ENCODE measurements around the gene AHNAK2. TPM values are rescaled to one million over a fixed set of nuclear protein-coding genes. Genes with fewer than 3 reads are reported as not detected.

Gene AHNAK2
- total and polyA plus RNA-seq, 2 donors (not counting 1 experiment from before 2014, with no cell fraction given): 6.6 to 106 TPM

GRCh38 chr14:104941508-104942365 lies 36.4 kb downstream of the AHNAK2 start:
- no peak overlapping the region for H3K9ac ChIP-seq (ENCODE audit: insufficient read depth, low read length)
- DNase-seq (ENCODE audit: low read depth in 2 of 2): no peak
- H2AFZ ChIP-seq (ENCODE audit: low read length): no peak overlapping the region
- no peak for TF ChIP-seq EZH2 (IDR thresholded peaks at IDR 0.05; ENCODE audit: low read length, missing control alignments)
- TF ChIP-seq CTCF (conservative IDR thresholded peaks at IDR 0.05 in 1 of 2, IDR thresholded peaks at IDR 0.05 in 1 of 2; ENCODE audit: low read depth in 1 of 2, low read length in 2 of 2): no peak
- peaks cover 14% of the 10 kb centered on the region for H3K27me3 ChIP-seq (ENCODE audit: control insufficient read depth, insufficient read depth, low read length)
- no peak overlapping the region for H3K4me2 ChIP-seq (ENCODE audit: extremely low read depth, insufficient read depth, low read length)
- H3K9me3 ChIP-seq (ENCODE audit: control insufficient read depth, insufficient read depth, low read depth, low read length): no peaks in the 10 kb centered on the region
- H4K20me1 ChIP-seq (ENCODE audit: control insufficient read depth, extremely low read depth, insufficient read depth, low read length): no peaks in the 10 kb centered on the region
- H3K4me1 ChIP-seq (ENCODE audit: control insufficient read depth, extremely low read depth, insufficient read depth, low read length): no peaks in the 10 kb centered on the region
- no peaks in the 10 kb centered on the region for H3K36me3 ChIP-seq (ENCODE audit: control insufficient read depth, insufficient read depth, low read length)
- no peak overlapping the region for H3K27ac ChIP-seq (ENCODE audit: insufficient read depth, low read length)
- H3K79me2 ChIP-seq (ENCODE audit: control insufficient read depth, insufficient read depth, low read length): no peaks in the 10 kb centered on the region
- H3K4me3 ChIP-seq (replicated peaks in 1 of 4; ENCODE audit: control extremely low read depth in 1 of 4, insufficient read depth in 1 of 4, low read depth in 3 of 4, low read length in 4 of 4): no peak overlapping the region

GRCh38 chr14:104940526-104941150 lies 37.5 kb downstream of the AHNAK2 start:
- Histone ChIP-seq H3K9me3 (ENCODE audit: control insufficient read depth, insufficient read depth, low read depth, low read length) (no peaks in the 10 kb centered on the region), H3K4me1 (ENCODE audit: control insufficient read depth, extremely low read depth, insufficient read depth, low read length) (no peaks in the 10 kb centered on the region), H3K4me3 (replicated peaks in 1 of 4; ENCODE audit: control extremely low read depth in 1 of 4, insufficient read depth in 1 of 4, low read depth in 3 of 4, low read length in 4 of 4) (no peak overlapping the region), H3K79me2 (ENCODE audit: control insufficient read depth, insufficient read depth, low read length) (no peaks in the 10 kb centered on the region), H2AFZ (ENCODE audit: low read length) (no peak overlapping the region), H3K4me2 (ENCODE audit: extremely low read depth, insufficient read depth, low read length) (no peak overlapping the region), H3K27me3 (ENCODE audit: control insufficient read depth, insufficient read depth, low read length) (peaks cover 14% of the 10 kb centered on the region), H3K9ac (ENCODE audit: insufficient read depth, low read length) (no peak overlapping the region), H3K36me3 (ENCODE audit: control insufficient read depth, insufficient read depth, low read length) (no peaks in the 10 kb centered on the region), H3K27ac (ENCODE audit: insufficient read depth, low read length) (no peak overlapping the region), H4K20me1 (ENCODE audit: control insufficient read depth, extremely low read depth, insufficient read depth, low read length) (no peaks in the 10 kb centered on the region)
- TF ChIP-seq EZH2 (IDR thresholded peaks at IDR 0.05; ENCODE audit: low read length, missing control alignments) (no peak), CTCF (conservative IDR thresholded peaks at IDR 0.05 in 1 of 2, IDR thresholded peaks at IDR 0.05 in 1 of 2; ENCODE audit: low read depth in 1 of 2, low read length in 2 of 2) (peak in 1 of 2 donors; percentile 9)
- DNase-seq (ENCODE audit: low read depth in 2 of 2): no peak

- H2AFZ ChIP-seq (ENCODE audit: low read length): no peak overlapping the region
- H3K79me2 ChIP-seq (ENCODE audit: control insufficient read depth, insufficient read depth, low read length): no peaks in the 10 kb centered on the region
- no peaks in the 10 kb centered on the region for H3K4me1 ChIP-seq (ENCODE audit: control insufficient read depth, extremely low read depth, insufficient read depth, low read length)
- H3K4me3 ChIP-seq (replicated peaks in 1 of 4; ENCODE audit: control extremely low read depth in 1 of 4, insufficient read depth in 1 of 4, low read depth in 3 of 4, low read length in 4 of 4): no peak overlapping the region
- no peaks in the 10 kb centered on the region for H3K9me3 ChIP-seq (ENCODE audit: control insufficient read depth, insufficient read depth, low read depth, low read length)
- H3K9ac ChIP-seq (ENCODE audit: insufficient read depth, low read length): no peak overlapping the region
- H3K27me3 ChIP-seq (ENCODE audit: control insufficient read depth, insufficient read depth, low read length): peaks cover 14% of the 10 kb centered on the region
- no peak overlapping the region for H3K4me2 ChIP-seq (ENCODE audit: extremely low read depth, insufficient read depth, low read length)
- H3K36me3 ChIP-seq (ENCODE audit: control insufficient read depth, insufficient read depth, low read length): no peaks in the 10 kb centered on the region
- H4K20me1 ChIP-seq (ENCODE audit: control insufficient read depth, extremely low read depth, insufficient read depth, low read length): no peaks in the 10 kb centered on the region
- no peak overlapping the region for H3K27ac ChIP-seq (ENCODE audit: insufficient read depth, low read length)
- TF ChIP-seq CTCF (conservative IDR thresholded peaks at IDR 0.05 in 1 of 2, IDR thresholded peaks at IDR 0.05 in 1 of 2; ENCODE audit: low read depth in 1 of 2, low read length in 2 of 2) (no peak), EZH2 (IDR thresholded peaks at IDR 0.05; ENCODE audit: low read length, missing control alignments) (no peak)
- no peak for DNase-seq (ENCODE audit: low read depth in 2 of 2)
These were observed 38.3 kb downstream of the AHNAK2 start for GRCh38 chr14:104939666-104940410.

All from fibroblast of lung (primary cell).